Lung (tissue), 12 donors: ENCODE data around the gene MYOG. TPM values are rescaled to one million over a fixed set of nuclear protein-coding genes. Genes with fewer than 3 reads are reported as not detected.
A peak's percentile ranks its signal among the peaks of the same experiment; 100 is the strongest.

Experiments used
- ATAC-seq: fragments of 200-7000 bp; cut with Tn5 transposase; one replicate; pipeline ENCODE4 v1.9.1; 2020; ENCODE audit warnings: moderate number of reproducible peaks; ENCODE audit not compliant: insufficient read depth, low FRiP score
- DNase-seq, 3 donors: peaks; one replicate each; pipeline ENCODE4 v3.0.0-alpha.2; 2013 to 2017
- H3K27ac ChIP-seq, 2 donors: one replicate each; pipeline ENCODE4 v1.5.1; 2013; ENCODE audit warnings: mild to moderate bottlenecking in 2 of 2, moderate library complexity in 2 of 2, control low read depth in 1 of 2, inconsistent platforms in 1 of 2, low read depth in 1 of 2, low read length in 1 of 2
- H3K27me3 ChIP-seq, 3 donors: one replicate each; pipeline ENCODE4 v1.5.1; 2013; ENCODE audit warnings: low read length in 2 of 3; ENCODE audit not compliant: control insufficient read depth in 3 of 3, insufficient read depth in 3 of 3
- H3K36me3 ChIP-seq, 4 donors: one replicate each; pipeline ENCODE4 v1.5.1; 2013; ENCODE audit warnings: low read length in 4 of 4, mild to moderate bottlenecking in 1 of 4, moderate library complexity in 1 of 4; ENCODE audit not compliant: control insufficient read depth in 4 of 4, insufficient read depth in 4 of 4
- H3K4me1 ChIP-seq, 5 donors: one replicate each; pipeline ENCODE4 v1.5.1; 2013; ENCODE audit warnings: low read length in 5 of 5, mild to moderate bottlenecking in 2 of 5, moderate library complexity in 1 of 5; ENCODE audit not compliant: control insufficient read depth in 5 of 5, insufficient read depth in 5 of 5
- H3K4me3 ChIP-seq: one replicate; pipeline ENCODE4 v1.5.1; 2013; ENCODE audit warnings: mild to moderate bottlenecking, control low read depth, moderate library complexity
- H3K9ac ChIP-seq, 2 donors: one replicate each; pipeline ENCODE4 v1.5.1; 2013; ENCODE audit warnings: low read length in 2 of 2, control low read depth in 1 of 2; ENCODE audit not compliant: insufficient read depth in 1 of 2
- H3K9me3 ChIP-seq, 4 donors: one replicate each; pipeline ENCODE4 v1.5.1; 2013; ENCODE audit warnings: low read length in 3 of 4, mild to moderate bottlenecking in 1 of 4, moderate library complexity in 1 of 4; ENCODE audit not compliant: control insufficient read depth in 4 of 4, insufficient read depth in 3 of 4
- CTCF ChIP-seq: IDR thresholded peaks from 2 replicates; pipeline ENCODE4 v1.5.1; 2012; ENCODE audit warnings: mild to moderate bottlenecking; ENCODE audit errors: control extremely low read depth, extremely low read depth
- WGBS, 2 donors: extraction: QIAGEN DNeasy Blood & Tissue Kit; methylation state at CpG; one replicate each; pipeline ENCODE4 v1.1.7; 2013; 5-methylcytosine and 5-hydroxymethylcytosine counted together
- polyA plus RNA-seq, 2 donors: library from polyadenylated mRNA; stranded (reverse); fragments of 200-250 nt; gene quantifications; one replicate each; pipeline ENCODE4 v1.2.1, GENCODE V29; 2013
- total RNA-seq, 2 donors: library from RNA; depleted of rRNA in 1 of 2; stranded (reverse); fragments of >200 nt in 1 of 2; gene quantifications; one replicate each; pipeline ENCODE4 v1.2.1, GENCODE V29; 2014 to 2021
- donor health status: control.
- donor health status: control.
- donor health status: Bipolar disorder and iron deficiency.
- donor health status: healthy.
- donor health status: DM: yes; HTN: yes; CAD: no.

Gene MYOG
- total and polyA plus RNA-seq, 4 donors = not detected

- Histone ChIP-seq H3K4me1 (peaks cover 0 to 27% (median 9%) of the 10 kb centered on the region in 5 donors), H3K9me3 (no peaks in the 10 kb centered on the region), H3K4me3 (no peak overlapping the region), H3K9ac (no peak overlapping the region), H3K27ac (no peak overlapping the region), H3K27me3 (no peaks in the 10 kb centered on the region), H3K36me3 (no peaks in the 10 kb centered on the region)
- DNase-seq (no peak), ATAC-seq (no peak)
- TF ChIP-seq CTCF = no peak
- WGBS, 2 donors = 92 to 95% methylated on average over 3 of the region's 3 CpGs
Measured at GRCh38 chr1:203066965-203067364, 18.8 kb downstream of the MYOG start.

GRCh38 chr1:203065986-203066385, 19.8 kb downstream of the MYOG start:
- Histone ChIP-seq H3K9ac (no peak overlapping the region), H3K36me3 (no peaks in the 10 kb centered on the region), H3K4me1 (peaks cover 0 to 27% (median 9%) of the 10 kb centered on the region in 5 donors), H3K27me3 (no peaks in the 10 kb centered on the region), H3K27ac (no peak overlapping the region), H3K4me3 (no peak overlapping the region), H3K9me3 (no peaks in the 10 kb centered on the region)
- TF ChIP-seq CTCF = no peak
- WGBS, 2 donors = 65 to 80% methylated on average over 2 of the region's 2 CpGs
- ATAC-seq = no peak
- peak in 2 of 3 donors; percentile 16 to 64 for DNase-seq

- Histone ChIP-seq H3K27me3 (no peaks in the 10 kb centered on the region), H3K9me3 (no peaks in the 10 kb centered on the region), H3K4me1 (peaks cover 0 to 26% (median 9%) of the 10 kb centered on the region in 5 donors), H3K4me3 (no peak overlapping the region), H3K36me3 (no peaks in the 10 kb centered on the region), H3K9ac (no peak overlapping the region), H3K27ac (no peak overlapping the region)
- ATAC-seq = no peak
- WGBS, 2 donors = 87 to 99% methylated on average over 7 of the region's 7 CpGs
- TF ChIP-seq CTCF = no peak
- DNase-seq = no peak
Measured at GRCh38 chr1:203065191-203065590, 20.6 kb downstream of the MYOG start.

GRCh38 chr1:203063287-203063686, 22.5 kb downstream of the MYOG start:
- 23 to 53% methylated on average over 8 of the region's 8 CpGs for WGBS, 2 donors
- Histone ChIP-seq H3K9me3 (no peaks in the 10 kb centered on the region), H3K9ac (no peak overlapping the region), H3K4me3 (no peak overlapping the region), H3K36me3 (no peaks in the 10 kb centered on the region), H3K27ac (no peak overlapping the region), H3K27me3 (no peaks in the 10 kb centered on the region), H3K4me1 (peaks cover 0 to 10% (median 4%) of the 10 kb centered on the region in 5 donors)
- TF ChIP-seq CTCF = no peak
- ATAC-seq = no peak
- no peak for DNase-seq
